Epithelial cell of esophagus (primary cell): ENCODE results near the gene ACER3.

ENCODE experiments used
- DNase-seq: peaks from one replicate; pipeline ENCODE4 v3.0.0; 2010; ENCODE audit warnings: low read depth
- H3K4me3 ChIP-seq: 2 replicates; pipeline ENCODE4 v1.5.1; 2011; ENCODE audit warnings: mild to moderate bottlenecking, low read length, control low read depth
- TF ChIP-seq, protein P1 (sequence below): IDR thresholded peaks from 2 replicates; pipeline ENCODE4 v1.5.1; 2011; ENCODE audit warnings: low read depth, mild to moderate bottlenecking, low read length, control low read depth, inconsistent platforms; ENCODE audit not compliant: insufficient read depth; ENCODE audit errors: missing control alignments

Gene ACER3

DNA sequence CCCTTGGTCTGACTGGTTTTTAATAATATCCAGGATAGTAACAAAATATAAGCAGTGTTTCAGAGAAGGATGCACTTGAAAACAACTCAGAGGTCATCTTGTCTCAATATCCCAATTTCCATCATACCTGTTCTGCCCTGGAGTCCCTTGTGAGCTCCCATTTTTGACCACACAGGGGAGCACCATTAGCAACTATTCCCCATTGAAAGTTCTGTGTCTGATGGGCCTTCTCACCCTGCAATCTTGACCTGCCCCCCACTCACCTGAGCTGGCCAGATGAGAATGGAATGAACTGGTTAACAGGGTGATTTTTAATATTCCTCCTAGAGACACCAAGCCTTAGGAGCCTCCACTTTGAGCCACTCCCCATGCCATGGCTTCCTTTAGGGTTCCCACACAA, 202.2 kb downstream of the ACER3 start:
- DNase-seq: peak; percentile 12
- TF ChIP-seq, protein P1, sequence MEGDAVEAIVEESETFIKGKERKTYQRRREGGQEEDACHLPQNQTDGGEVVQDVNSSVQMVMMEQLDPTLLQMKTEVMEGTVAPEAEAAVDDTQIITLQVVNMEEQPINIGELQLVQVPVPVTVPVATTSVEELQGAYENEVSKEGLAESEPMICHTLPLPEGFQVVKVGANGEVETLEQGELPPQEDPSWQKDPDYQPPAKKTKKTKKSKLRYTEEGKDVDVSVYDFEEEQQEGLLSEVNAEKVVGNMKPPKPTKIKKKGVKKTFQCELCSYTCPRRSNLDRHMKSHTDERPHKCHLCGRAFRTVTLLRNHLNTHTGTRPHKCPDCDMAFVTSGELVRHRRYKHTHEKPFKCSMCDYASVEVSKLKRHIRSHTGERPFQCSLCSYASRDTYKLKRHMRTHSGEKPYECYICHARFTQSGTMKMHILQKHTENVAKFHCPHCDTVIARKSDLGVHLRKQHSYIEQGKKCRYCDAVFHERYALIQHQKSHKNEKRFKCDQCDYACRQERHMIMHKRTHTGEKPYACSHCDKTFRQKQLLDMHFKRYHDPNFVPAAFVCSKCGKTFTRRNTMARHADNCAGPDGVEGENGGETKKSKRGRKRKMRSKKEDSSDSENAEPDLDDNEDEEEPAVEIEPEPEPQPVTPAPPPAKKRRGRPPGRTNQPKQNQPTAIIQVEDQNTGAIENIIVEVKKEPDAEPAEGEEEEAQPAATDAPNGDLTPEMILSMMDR: peak; percentile 35
- H3K4me3 ChIP-seq: no peak overlapping the region

DNA sequence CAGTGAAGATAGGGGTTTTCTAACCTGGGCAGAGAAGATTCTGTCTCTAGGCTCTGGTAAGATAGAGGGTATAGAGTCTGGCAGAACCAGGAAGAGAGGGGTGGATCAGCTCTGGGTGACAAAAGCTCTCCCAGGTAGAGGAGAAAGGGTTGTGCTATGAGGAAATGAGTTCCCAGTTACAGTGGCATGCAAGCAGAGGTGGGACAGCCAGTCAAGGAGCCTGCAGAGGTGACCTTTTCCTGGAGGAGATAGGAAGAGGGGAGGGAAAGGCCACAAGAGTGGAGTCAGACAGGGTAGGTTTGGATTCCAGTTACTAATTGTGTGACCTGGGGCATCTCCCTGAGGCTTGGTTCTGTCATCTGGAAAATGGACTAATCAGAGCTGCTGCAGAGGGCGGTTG, 202.7 kb downstream of the ACER3 start:
- no peak for DNase-seq
- TF ChIP-seq, protein P1: no peak
- no peak overlapping the region for H3K4me3 ChIP-seq

DNA sequence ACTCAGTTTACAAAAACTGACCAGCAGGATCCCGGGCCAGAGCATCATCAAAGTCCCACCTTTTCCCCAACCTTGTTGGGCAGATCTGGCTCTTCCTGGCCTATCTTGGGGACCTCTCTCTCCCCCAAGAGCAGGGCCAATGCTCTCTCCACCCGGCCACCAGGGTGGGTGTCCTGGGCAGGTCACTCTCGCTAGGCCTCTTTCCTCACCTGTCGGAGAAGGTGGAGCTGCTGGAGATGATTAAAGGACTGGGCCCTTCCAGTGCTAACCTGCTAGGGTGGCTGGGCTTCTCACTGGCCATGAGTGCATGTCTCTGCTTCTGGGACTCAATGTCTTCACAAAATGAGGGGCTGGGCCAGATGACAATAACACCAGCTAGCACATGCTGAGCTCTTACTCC, 203.1 kb downstream of the ACER3 start:
- TF ChIP-seq, protein P1: no peak
- DNase-seq: no peak

DNA sequence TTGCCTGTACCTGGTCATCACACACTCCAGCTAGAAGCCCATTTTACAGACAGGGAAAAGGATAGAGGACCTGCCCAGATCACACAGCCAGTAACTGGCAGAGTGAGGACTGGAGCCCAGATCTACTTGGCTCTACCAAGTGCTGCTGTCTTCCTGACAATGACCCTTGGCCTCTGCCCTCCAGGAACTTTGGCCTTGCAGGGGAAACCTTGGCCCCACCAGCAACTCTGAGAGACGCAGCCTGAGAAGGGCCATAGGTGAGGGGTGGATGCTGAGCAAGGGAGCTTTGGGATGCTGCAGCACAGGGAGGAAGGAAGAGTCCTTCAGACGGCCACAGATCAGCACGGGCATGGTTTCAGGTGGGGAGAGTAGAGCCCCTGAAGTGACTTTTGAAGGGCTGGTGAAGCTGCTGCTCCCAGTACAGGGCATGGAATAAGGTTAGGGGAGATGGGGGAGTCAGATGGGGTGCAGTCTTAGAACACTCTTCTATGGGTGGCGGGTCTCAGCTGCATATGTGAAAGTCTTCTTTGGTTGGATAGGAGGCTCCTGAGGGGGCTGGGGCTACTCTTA, 204.0 kb downstream of the ACER3 start:
- no peak for DNase-seq
- TF ChIP-seq, protein P1: no peak
- H3K4me3 ChIP-seq: no peak overlapping the region

More for the DNA sequence above, 203.1 kb downstream of the ACER3 start:
- H3K4me3 ChIP-seq: no peak overlapping the region

DNA sequence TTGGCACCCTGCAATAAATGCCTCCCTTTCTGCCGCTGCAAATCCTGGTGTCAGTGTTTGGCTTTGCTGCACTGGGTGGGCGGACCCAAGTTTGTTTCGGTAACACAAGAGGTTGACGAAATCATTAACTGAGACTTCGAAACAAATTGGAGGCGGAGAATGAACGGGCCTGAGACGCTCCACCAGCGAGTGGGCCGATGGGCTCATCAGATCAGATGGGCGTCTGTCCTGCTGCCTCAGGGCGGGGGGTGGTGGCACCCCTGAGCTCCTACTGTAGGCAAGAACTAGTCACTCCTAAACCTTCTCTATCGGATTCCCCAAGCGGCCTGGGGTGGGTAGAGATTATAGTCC, 205.1 kb downstream of the ACER3 start:
- DNase-seq: peak; percentile 25
- H3K4me3 ChIP-seq: peak overlapping the region; percentile 55
- TF ChIP-seq, protein P1: no peak

DNA sequence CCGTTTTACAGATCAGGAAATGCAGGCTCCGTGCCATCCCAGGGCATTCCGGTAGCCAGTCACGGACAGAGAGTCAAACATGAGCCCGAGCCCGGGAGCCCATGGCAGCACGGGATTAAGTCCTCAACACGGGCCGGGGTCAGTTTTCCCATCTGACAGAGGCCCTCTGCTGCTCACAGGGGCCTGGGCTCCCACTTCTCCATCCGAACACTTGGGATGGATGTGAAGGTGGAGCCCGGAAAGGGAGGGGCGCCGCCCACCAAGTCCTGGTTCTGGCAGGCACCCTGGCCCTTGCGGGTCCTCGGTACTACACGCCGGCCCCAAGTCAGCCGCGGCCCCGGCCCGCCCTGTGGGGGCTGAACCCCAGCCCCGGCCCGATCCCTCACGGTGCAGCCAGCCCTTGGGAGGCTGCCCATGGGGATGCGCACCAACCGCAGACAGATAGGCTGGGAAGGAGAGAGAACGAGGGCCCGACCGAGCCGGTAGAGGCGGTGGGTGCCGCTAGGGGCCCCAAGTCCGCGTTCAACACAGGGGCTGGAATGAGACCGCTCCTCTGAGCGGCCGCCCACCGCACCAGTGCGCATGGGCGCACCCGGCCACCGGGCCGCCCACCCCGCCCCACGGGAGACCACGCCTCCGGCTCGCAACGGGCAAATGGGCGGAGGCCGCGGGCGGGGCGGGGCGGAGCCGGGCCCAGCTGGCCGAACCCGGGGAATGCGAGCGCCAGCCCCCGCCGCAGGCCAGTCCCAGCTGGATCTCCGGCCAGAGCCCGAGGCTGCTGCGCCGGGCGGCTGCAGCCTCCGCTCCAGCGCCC, 205.7 kb downstream of the ACER3 start, which contains the start of gene CAPN5:
TSS of gene CAPN5 (plus strand) at position 743 of the 814 bp plus-strand sequence. CDS start 17,916 bp downstream, outside the sequence.
- TF ChIP-seq, protein P1: no peak
- DNase-seq: peak; percentile 87
- peak within 1 kb of the TSS; percentile 55 for H3K4me3 ChIP-seq
